HG03354 (cell line): Measurements from ENCODE around the gene M6PR.
A peak's percentile ranks its signal among the peaks of the same experiment; 100 is the strongest.
"Not testable (repeated sequence)": the region's sequence is repeated elsewhere in the genome, so short reads cannot be mapped to it uniquely, and the experiment has no call there.

Experiments
- ATAC-seq: cut with Tn5 transposase; IDR thresholded peaks from one replicate; pipeline ENCODE4 v1.9.1; 2021; ENCODE audit warnings: mild to moderate bottlenecking; ENCODE audit not compliant: unreplicated experiment, poor library complexity, severe bottlenecking

The M6PR gene

DNA sequence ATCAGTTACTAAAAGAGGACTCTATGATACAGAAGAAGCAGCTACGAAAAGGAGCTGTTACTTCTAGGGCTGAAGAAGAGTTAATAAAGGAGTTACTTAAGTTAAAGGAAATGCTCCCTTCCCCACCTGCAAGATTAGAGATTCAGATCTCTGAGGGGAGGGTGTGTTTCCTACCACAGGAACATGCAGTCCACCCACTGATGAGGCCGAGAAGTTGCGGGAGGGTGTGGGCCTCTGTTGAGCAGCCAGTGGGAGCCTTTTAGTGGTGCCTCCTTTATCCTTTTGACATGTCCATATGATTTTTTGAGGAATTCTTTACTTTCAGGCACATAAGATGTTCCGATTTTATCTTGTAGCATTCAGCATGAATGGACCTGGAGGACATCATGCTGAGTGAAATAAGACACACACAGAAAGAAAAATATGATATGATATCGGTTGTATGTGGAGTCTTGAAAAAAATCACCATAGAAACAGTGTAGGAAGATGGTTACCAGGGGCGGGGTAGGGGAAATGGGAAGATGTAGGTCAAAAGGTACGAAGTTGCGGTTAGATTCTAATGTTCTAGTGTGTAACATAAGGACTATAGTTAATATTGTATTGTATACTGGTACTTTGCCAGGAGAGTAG lies 4.4 kb upstream of the M6PR start:
- ATAC-seq: no peak

DNA sequence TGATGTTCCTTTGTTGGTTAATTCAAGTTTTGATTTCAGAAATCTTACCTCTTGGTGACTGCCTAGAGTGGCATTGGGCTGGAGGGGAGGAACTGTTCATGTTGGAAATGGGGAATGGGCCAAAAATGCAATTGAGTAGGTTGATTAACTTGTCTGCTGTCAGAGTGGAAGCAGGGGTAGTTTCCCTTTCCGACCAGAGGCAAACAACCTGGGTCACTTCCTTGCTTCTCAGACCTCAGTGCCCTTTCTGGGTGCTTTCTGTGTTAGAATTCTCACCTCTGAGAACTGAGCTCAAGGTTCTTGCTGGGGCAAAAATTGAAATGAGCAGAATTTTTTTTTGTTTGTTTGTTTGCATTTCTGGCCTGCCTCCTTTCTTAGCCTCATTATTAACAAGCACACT lies 2.3 kb upstream of the M6PR start:
- no peak for ATAC-seq

- no peak for ATAC-seq
Observed at GRCh38 chr12:8950702-8951478, 1.4 kb upstream of the M6PR start.

GRCh38 chr12:8950221-8950527 lies 729 bp upstream of the M6PR start:
- peak; percentile 18 for ATAC-seq

DNA sequence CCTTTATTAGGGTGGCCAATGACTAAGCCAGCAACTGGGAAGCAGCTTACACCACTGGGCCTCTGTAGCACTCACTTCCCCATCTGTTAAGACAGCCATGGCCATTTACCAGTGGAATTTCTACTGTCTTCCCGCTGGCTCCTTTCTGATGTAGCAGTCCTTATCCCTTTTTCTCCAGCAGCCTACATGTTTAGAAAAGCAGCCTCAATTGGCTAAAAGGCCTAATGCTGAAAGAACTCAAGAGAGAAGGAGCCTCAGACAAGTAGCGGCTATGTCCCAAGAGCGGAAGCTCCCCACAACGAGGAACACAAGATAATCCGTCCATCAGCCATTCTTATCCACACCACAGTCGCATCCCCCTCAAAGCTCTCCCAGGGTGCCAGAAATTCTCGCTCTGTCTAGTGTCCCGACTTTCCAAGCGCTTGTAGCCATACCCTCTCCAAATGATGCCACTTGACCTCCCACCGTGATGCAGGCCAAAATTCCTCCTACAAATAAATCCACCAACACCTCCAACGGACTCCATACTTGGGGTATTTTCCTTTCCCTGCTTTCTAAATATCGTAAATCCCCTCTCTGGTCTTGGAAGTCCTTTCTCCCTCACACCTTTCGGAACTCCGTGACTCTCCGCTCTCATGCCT lies 624 bp downstream of the M6PR start:
- no peak for ATAC-seq

DNA sequence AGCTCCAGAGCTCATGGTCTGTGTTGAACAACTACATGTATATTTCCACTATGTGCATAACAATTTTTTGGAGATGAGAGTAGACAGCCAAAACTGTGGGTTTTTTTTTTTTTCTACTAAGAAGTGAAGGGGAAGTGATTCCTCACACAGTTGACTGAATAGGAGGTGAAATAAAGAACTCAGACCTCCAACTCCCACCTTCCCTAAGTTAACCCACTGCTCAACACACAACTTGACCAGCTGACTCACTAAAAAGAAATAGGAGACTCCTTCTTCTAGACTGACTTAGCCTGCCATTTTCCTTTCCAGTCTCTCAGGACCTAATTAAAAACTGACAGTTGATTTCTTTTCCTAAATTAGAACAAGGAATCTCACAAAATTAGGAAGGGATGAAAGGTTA lies 1.7 kb downstream of the M6PR start:
- ATAC-seq: no peak

- ATAC-seq: no peak
Observed at GRCh38 chr12:8946733-8947132, 2.7 kb downstream of the M6PR start.

- ATAC-seq: no peak
Observed at GRCh38 chr12:8943565-8944186, 5.8 kb downstream of the M6PR start.

DNA sequence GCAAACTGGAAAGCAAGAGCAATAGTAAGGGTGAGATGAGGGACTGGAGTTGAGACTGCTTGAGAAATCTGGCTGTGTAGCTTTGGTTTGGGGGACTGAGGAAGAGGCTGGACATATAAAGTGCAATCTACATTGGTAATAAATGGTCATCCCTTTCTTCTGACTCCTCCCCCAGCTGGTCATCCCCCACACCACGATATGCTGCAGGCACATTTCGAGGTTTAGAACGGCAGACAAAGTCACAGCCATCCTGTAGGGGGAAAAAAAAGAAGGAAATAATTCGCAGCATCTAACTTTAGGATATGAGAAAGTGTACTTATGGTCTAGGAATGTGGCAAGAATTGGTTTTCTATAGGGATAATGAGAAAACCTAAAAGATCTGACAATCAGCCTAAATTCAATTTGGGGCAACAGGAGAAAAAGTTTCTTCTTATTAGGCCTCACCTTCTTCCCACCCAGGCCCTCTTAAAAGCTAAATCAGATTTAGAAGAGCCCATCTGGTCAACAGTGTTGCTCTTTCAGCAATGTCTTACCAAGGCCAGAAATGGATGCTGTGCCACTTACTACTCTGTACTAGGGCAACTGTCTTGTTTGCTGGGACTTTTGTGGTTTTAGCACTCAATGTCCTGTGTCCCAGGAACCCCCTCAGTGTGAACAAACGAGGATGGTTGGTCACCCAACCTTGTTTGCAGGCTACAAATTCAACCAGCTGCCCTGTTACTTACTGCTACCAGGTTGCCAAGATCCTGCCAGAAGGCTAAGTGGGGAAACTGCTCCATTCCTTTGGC lies 7.6 kb downstream of the M6PR start:
- no peak for ATAC-seq

DNA sequence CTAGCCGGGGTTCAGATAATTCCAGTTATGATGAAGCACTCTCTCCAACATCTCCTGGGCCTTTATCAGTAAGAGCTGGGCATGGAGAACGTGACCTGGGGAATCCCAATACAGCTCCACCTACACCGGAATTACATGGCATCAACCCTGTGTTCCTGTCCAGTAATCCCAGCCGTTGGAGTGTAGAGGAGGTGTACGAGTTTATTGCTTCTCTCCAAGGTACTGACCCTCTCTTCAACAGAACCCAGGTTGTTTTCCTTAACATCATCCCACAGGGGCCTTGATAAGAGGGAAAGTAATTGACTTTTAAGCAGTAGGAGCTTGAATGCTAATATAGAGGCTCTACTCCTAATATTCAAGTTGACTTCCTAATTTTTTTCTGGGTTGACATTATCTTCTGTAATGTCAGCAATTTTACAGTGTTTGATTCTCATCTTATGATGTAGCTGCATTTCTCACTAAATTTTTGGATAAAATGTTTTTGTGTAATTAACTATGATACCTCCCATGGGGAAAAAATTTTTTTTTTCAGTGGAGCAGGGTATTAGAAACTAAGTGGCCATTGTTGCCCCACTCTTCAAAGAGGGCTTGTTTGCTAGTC lies 11.5 kb downstream of the M6PR start:
- not testable (repeated sequence) for ATAC-seq

- no peak for ATAC-seq
Observed at GRCh38 chr12:8936735-8937134, 12.7 kb downstream of the M6PR start.

DNA sequence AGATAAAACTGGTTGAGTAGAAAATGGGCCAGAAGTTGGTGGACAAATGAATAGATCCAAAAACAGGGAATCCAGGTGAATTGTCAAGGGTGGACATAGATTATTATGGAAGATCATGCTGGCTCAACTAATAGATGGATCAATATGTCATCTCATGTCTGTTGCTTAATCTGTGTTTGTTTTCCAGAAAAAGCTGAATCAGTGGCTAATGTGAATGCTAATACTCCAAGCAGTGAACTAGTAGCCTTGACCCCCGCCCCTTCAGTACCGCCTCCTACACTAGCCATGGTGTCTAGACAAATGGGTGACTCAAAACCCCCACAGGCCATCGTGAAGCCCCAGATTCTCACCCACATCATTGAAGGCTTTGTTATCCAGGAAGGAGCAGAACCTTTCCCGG lies 15.4 kb downstream of the M6PR start:
- ATAC-seq: not testable (repeated sequence)

- ATAC-seq: not testable (repeated sequence)
Observed at GRCh38 chr12:8932464-8932863, 17.0 kb downstream of the M6PR start.

- not testable (repeated sequence) for ATAC-seq
Observed at GRCh38 chr12:8930655-8931323, 18.7 kb downstream of the M6PR start.

- no peak for ATAC-seq
Observed at GRCh38 chr12:8922544-8922943, 26.9 kb downstream of the M6PR start.

GRCh38 chr12:8919643-8920042 lies 29.8 kb downstream of the M6PR start:
- not testable (repeated sequence) for ATAC-seq

DNA sequence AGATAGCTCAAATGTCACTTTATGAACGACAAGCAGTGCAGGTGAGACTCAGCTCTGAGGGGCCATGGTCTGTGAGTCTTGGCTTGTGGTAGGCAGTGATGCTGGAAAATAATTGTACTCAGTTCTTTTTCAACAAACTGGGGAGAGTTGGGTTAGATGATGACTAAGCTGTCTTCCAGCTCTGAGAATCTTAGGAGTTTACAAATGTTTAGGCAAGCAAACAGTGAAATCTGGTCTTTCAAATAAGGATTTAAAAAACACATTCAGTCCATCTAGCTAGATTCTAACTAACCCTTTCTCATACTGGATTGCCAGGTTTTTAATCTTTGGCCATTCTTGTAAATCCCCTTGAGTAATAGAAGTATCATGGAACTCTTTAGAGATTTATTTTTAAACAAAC lies 31.7 kb downstream of the M6PR start:
- ATAC-seq: no peak

DNA sequence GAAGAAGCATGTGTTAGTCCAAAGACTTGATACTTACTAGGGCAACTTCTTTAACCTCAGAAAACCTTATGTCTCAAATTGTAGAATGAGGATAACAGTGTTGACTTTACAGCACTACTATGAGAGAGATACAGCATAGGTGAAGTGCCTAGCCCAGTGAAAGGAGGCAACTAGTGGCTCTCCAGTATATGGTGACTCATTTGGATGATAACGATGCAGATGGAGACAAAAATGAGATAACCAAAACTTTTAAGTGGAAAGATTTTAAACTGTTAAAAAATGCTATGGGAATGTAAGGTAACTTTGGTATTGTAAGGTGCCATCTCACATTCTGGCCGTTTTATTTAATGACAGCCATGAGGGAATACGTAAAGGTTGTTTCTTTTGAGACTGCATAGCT lies 32.4 kb downstream of the M6PR start:
- ATAC-seq: no peak

GRCh38 chr12:8916154-8916553 lies 33.3 kb downstream of the M6PR start:
- no peak for ATAC-seq
